Progenitor cell of endocrine pancreas (in vitro differentiated cells): ENCODE data around the gene TRAK2. TPM values are rescaled to one million over a fixed set of nuclear protein-coding genes. Genes with fewer than 3 reads are reported as not detected.

Experiments
- DNase-seq: peaks from one replicate; pipeline ENCODE4 v3.0.0; 2021; ENCODE audit warnings: low spot score; ENCODE audit not compliant: unreplicated experiment
- H3K27ac Mint-ChIP-seq: 2 replicates; pipeline ENCODE4 v1.8.0; 2021; ENCODE audit warnings: mild to moderate bottlenecking, moderate library complexity, mixed read lengths
- H3K27me3 Mint-ChIP-seq: 2 replicates; pipeline ENCODE4 v1.8.0; 2021; ENCODE audit warnings: mixed read lengths
- H3K36me3 Mint-ChIP-seq: 2 replicates; pipeline ENCODE4 v1.8.0; 2022; ENCODE audit warnings: mixed read lengths; ENCODE audit not compliant: insufficient read depth
- H3K4me1 Mint-ChIP-seq: 2 replicates; pipeline ENCODE4 v1.8.0; 2021; ENCODE audit warnings: low read depth, mixed read lengths
- H3K4me3 Mint-ChIP-seq: 2 replicates; pipeline ENCODE4 v1.8.0; 2021; ENCODE audit warnings: low read depth, mild to moderate bottlenecking, moderate library complexity, mixed read lengths
- H3K9me3 Mint-ChIP-seq: 2 replicates; pipeline ENCODE4 v1.8.0; 2021; ENCODE audit warnings: low read depth, mixed read lengths
- total RNA-seq: library from RNA; stranded (reverse); gene quantifications from 2 replicates; pipeline ENCODE4 v1.2.1, GENCODE V29; 2021
- TF ChIP-seq, protein P1 (sequence below): fragments of 200-600 bp; sonication (generic); IDR thresholded peaks from one replicate; pipeline ENCODE4 v1.5.0; 2021; ENCODE audit warnings: antibody characterized with exemption, mild to moderate bottlenecking; ENCODE audit not compliant: unreplicated experiment

The TRAK2 gene
- total RNA-seq, 1 donor from 2014 or later = 18.2 TPM

GRCh38 chr2:201401815-201402214 lies 49.4 kb downstream of the TRAK2 start:
- Mint-ChIP-seq H3K4me3 (no peak overlapping the region), H3K9me3 (no peaks in the 10 kb centered on the region), H3K4me1 (peaks cover 4% of the 10 kb centered on the region), H3K36me3 (peaks cover 5% of the 10 kb centered on the region), H3K27ac (no peak overlapping the region), H3K27me3 (no peaks in the 10 kb centered on the region)
- TF ChIP-seq, protein P1, sequence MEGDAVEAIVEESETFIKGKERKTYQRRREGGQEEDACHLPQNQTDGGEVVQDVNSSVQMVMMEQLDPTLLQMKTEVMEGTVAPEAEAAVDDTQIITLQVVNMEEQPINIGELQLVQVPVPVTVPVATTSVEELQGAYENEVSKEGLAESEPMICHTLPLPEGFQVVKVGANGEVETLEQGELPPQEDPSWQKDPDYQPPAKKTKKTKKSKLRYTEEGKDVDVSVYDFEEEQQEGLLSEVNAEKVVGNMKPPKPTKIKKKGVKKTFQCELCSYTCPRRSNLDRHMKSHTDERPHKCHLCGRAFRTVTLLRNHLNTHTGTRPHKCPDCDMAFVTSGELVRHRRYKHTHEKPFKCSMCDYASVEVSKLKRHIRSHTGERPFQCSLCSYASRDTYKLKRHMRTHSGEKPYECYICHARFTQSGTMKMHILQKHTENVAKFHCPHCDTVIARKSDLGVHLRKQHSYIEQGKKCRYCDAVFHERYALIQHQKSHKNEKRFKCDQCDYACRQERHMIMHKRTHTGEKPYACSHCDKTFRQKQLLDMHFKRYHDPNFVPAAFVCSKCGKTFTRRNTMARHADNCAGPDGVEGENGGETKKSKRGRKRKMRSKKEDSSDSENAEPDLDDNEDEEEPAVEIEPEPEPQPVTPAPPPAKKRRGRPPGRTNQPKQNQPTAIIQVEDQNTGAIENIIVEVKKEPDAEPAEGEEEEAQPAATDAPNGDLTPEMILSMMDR = no peak
- DNase-seq = no peak

GRCh38 chr2:201396595-201396994 lies 54.7 kb downstream of the TRAK2 start:
- no peak overlapping the region for H3K27ac Mint-ChIP-seq
- H3K36me3 Mint-ChIP-seq = peaks cover 15% of the 10 kb centered on the region
- no peaks in the 10 kb centered on the region for H3K9me3 Mint-ChIP-seq
- TF ChIP-seq, protein P1 = no peak
- H3K27me3 Mint-ChIP-seq = no peaks in the 10 kb centered on the region
- H3K4me3 Mint-ChIP-seq = no peak overlapping the region
- no peak for DNase-seq
- H3K4me1 Mint-ChIP-seq = peaks cover 5% of the 10 kb centered on the region

GRCh38 chr2:201383136-201383535 lies 68.1 kb downstream of the TRAK2 start:
- TF ChIP-seq, protein P1 = no peak
- no peak overlapping the region for H3K27ac Mint-ChIP-seq
- DNase-seq = no peak
- H3K4me3 Mint-ChIP-seq = no peak overlapping the region
- H3K36me3 Mint-ChIP-seq = peaks cover 19% of the 10 kb centered on the region
- H3K27me3 Mint-ChIP-seq = no peaks in the 10 kb centered on the region
- no peaks in the 10 kb centered on the region for H3K4me1 Mint-ChIP-seq
- H3K9me3 Mint-ChIP-seq = no peaks in the 10 kb centered on the region

DNA sequence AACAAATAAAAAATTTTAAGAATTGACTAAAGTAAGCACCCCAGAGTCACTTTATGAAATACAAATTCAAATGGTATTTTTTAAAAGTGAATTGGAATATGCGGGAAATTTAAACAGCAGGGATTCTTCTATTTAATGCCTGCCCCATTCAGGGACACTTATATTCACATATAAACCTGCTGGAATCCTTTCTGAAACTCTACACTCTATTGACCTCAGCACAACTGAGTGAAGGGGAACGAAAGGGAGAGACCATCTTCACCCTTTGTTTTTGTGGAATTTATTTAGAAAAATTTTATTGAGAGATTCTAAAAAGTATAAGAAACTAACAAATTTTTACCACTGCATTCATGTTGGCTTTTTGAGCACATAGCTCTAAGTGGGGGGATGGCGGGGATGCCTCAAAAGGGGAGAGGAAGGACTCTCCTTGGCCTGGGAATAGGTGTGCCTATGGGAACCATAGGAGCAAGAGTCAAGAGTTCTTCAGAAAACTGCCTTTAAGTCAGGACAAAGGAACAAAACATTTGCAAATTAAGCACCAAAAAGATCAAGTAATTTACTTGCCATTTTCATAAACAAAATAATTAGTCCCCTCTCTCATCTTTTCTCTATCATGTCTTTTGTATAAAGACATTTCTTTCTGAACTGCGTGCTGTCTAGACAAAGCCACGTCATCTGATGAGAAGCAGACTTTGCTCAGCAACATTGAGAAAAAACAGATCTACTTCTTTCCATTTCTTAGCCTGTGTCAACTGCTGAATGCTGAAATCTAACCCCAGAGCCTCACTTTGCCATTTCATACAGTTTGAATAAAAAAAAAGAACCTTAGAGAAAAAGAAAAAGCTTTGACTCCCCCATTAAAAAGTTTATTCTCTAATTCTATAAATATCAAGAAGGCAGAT lies 72.5 kb downstream of the TRAK2 start:
- H3K9me3 Mint-ChIP-seq = peaks cover 9% of the 10 kb centered on the region
- TF ChIP-seq, protein P1 = no peak
- H3K36me3 Mint-ChIP-seq = peaks cover 26% of the 10 kb centered on the region
- H3K27ac Mint-ChIP-seq = no peak overlapping the region
- DNase-seq = no peak
- no peaks in the 10 kb centered on the region for H3K4me1 Mint-ChIP-seq
- H3K27me3 Mint-ChIP-seq = no peaks in the 10 kb centered on the region
- no peak overlapping the region for H3K4me3 Mint-ChIP-seq

- no peak overlapping the region for H3K4me3 Mint-ChIP-seq
- H3K27me3 Mint-ChIP-seq = no peaks in the 10 kb centered on the region
- peaks cover 34% of the 10 kb centered on the region for H3K36me3 Mint-ChIP-seq
- TF ChIP-seq, protein P1 = no peak
- peaks cover 2% of the 10 kb centered on the region for H3K4me1 Mint-ChIP-seq
- H3K27ac Mint-ChIP-seq = no peak overlapping the region
- DNase-seq = no peak
- peaks cover 13% of the 10 kb centered on the region for H3K9me3 Mint-ChIP-seq
These were observed 74.0 kb downstream of the TRAK2 start for GRCh38 chr2:201377218-201377617.
